Measurements from ENCODE around the gene AQP10. TPM values are rescaled to one million over a fixed set of nuclear protein-coding genes. Genes with fewer than 3 reads are reported as not detected.

Gene AQP10
- total RNA-seq, 1 experiment from 2014 or later, result not detected

- no TSS peak for BruUV-seq (replicated peaks)
Observed at GRCh38 chr1:154334079-154335024, 13.5 kb downstream of the AQP10 start.

More at GRCh38 chr1:154334079-154335024, 13.5 kb downstream of the AQP10 start:
- Histone ChIP-seq H3K4me1 (ENCODE audit: control insufficient read depth, insufficient read depth, low read length) (no peaks in the 10 kb centered on the region), H3K27ac (ENCODE audit: low read length) (no peak overlapping the region), H3K9me3 (ENCODE audit: control insufficient read depth, insufficient read depth, low read depth, low read length) (no peaks in the 10 kb centered on the region), H3K27me3 (ENCODE audit: control insufficient read depth, insufficient read depth, low read length) (no peaks in the 10 kb centered on the region), H3K36me3 (ENCODE audit: control insufficient read depth, insufficient read depth, low read length) (no peaks in the 10 kb centered on the region), H3K4me3 (ENCODE audit: low read depth in 2 of 2, low read length in 2 of 2) (no peak overlapping the region)
- POLR2A ChIA-PET, result no interaction called here
- intact Hi-C loops (cut with micrococcal nuclease; ENCODE audit: unreplicated experiment) (loop anchor here (10.0 kb wide), 1 partner anchor 140 kb away; the partner anchor contains the start of gene TPM3), in situ Hi-C loops (cut with HindIII; ENCODE audit: low pct_unique_long_range_greater_than_20kb, low sequenced_read_pairs) (no loop called here)
- no peak for DNase-seq (ENCODE audit: low read depth, low spot score)
- TF ChIP-seq REST (IDR thresholded peaks at IDR 0.05; ENCODE audit: insufficient read depth in 1 of 2, low read depth in 2 of 2, low read length in 1 of 2) (no peak), SIN3A (IDR thresholded peaks at IDR 0.05; ENCODE audit: borderline replicate concordance, insufficient read depth, low read depth, low read length) (no peak), CTCF (IDR thresholded peaks at IDR 0.05) (no peak), POLR2AphosphoS5 (IDR thresholded peaks at IDR 0.05; ENCODE audit: low read depth, low read length) (no peak)
- CTCF ChIA-PET, result interaction anchor here (0.5 to 2.5 kb wide), 10 partner anchors 8 to 262 kb away, joined by 3 to 20 read pairs (median 8); partner anchors contain the start of gene ATP8B2
- peak; percentile 36; the same call in 1 of the 2 replicates for ATAC-seq
